Esophagus (tissue), 2 donors: Measurements from ENCODE around the gene FBXL17. TPM values are rescaled to one million over a fixed set of nuclear protein-coding genes. Genes with fewer than 3 reads are reported as not detected.
"Not testable (repeated sequence)": the region's sequence is repeated elsewhere in the genome, so short reads cannot be mapped to it uniquely, and the experiment has no call there.

Experiments used
- H3K27ac ChIP-seq, 2 donors: one replicate each; pipeline ENCODE4 v1.5.1; 2013; ENCODE audit warnings: low read depth in 2 of 2, mild to moderate bottlenecking in 2 of 2, inconsistent platforms in 1 of 2, low read length in 1 of 2, moderate library complexity in 1 of 2
- H3K27me3 ChIP-seq, 2 donors: one replicate each; pipeline ENCODE4 v1.6.1; 2013; ENCODE audit warnings: low read length in 2 of 2, control low read depth in 1 of 2, mild to moderate bottlenecking in 1 of 2; ENCODE audit not compliant: insufficient read depth in 2 of 2, control insufficient read depth in 1 of 2
- H3K36me3 ChIP-seq, 2 donors: one replicate each; pipeline ENCODE4 v1.6.1; 2013; ENCODE audit warnings: low read length in 1 of 2; ENCODE audit not compliant: control insufficient read depth in 2 of 2, insufficient read depth in 2 of 2
- H3K4me1 ChIP-seq, 2 donors: one replicate each; pipeline ENCODE4 v1.6.1; 2013; ENCODE audit warnings: low read length in 1 of 2; ENCODE audit not compliant: control insufficient read depth in 2 of 2, insufficient read depth in 2 of 2
- H3K4me3 ChIP-seq, 2 donors: one replicate each; pipeline ENCODE4 v1.5.1; 2013; ENCODE audit warnings: low read length in 2 of 2, mild to moderate bottlenecking in 2 of 2, low read depth in 1 of 2, moderate library complexity in 1 of 2
- H3K9me3 ChIP-seq, 2 donors: one replicate each; pipeline ENCODE4 v1.6.1; 2013; ENCODE audit warnings: mild to moderate bottlenecking in 2 of 2, low read depth in 1 of 2, low read length in 1 of 2, moderate library complexity in 1 of 2; ENCODE audit not compliant: control insufficient read depth in 2 of 2, insufficient read depth in 1 of 2
- WGBS, 2 donors: extraction: QIAGEN DNeasy Blood & Tissue Kit; methylation state at CpG; one replicate each; pipeline ENCODE4 v1.1.7; 2013; 5-methylcytosine and 5-hydroxymethylcytosine counted together
- polyA plus RNA-seq, 2 donors: library from polyadenylated mRNA; stranded (reverse); fragments of 200-250 nt; gene quantifications; one replicate each; pipeline ENCODE4 v1.2.3, GENCODE V29; 2013
- donor health status: healthy with polysubstance abuse.
- donor health status: Bipolar disorder and iron deficiency.

Gene FBXL17
- polyA plus RNA-seq, 2 donors: 3.0 to 5.5 TPM

DNA sequence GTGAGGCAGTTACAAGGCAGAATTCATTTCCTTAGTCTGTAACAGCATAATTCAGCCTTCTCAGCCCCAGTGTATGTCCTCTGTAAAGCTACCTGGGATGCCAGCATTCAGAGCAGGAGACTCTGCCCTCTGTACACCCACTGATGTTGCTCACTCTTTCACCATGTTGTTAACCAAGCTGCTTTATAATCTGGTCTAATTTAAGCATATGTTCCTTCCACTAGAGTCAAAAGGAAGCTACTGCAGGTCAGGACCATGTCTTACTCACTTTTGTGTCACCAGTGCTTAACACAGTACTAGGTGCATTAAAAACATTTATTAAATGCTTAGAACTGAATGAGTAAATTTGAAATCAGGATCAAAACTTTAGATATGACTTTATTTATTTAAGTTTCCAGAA, 185.6 kb downstream of the FBXL17 start:
- no peak overlapping the region for H3K27ac ChIP-seq

GRCh38 chr5:108193021-108193795, 188.7 kb downstream of the FBXL17 start:
- 87 to 90% methylated on average over 2 of the region's 2 CpGs for WGBS, 2 donors
- Histone ChIP-seq H3K4me1 (no peaks in the 10 kb centered on the region), H3K27ac (no peak overlapping the region), H3K27me3 (no peaks in the 10 kb centered on the region), H3K36me3 (no peaks in the 10 kb centered on the region), H3K9me3 (no peaks in the 10 kb centered on the region), H3K4me3 (no peak overlapping the region)

More for the DNA sequence above, 185.6 kb downstream of the FBXL17 start:
- Histone ChIP-seq H3K9me3 (no peaks in the 10 kb centered on the region), H3K4me1 (no peaks in the 10 kb centered on the region), H3K4me3 (no peak overlapping the region), H3K36me3 (no peaks in the 10 kb centered on the region), H3K27me3 (no peaks in the 10 kb centered on the region)

- Histone ChIP-seq H3K27ac (no peak overlapping the region), H3K4me3 (no peak overlapping the region), H3K9me3 (no peaks in the 10 kb centered on the region), H3K36me3 (peaks cover 0 to 3% of the 10 kb centered on the region in 2 donors), H3K4me1 (no peaks in the 10 kb centered on the region), H3K27me3 (no peaks in the 10 kb centered on the region)
- WGBS, 2 donors: 92% methylated on average over 3 of the region's 3 CpGs
Measured at GRCh38 chr5:108184940-108185339, 197.0 kb downstream of the FBXL17 start.

DNA sequence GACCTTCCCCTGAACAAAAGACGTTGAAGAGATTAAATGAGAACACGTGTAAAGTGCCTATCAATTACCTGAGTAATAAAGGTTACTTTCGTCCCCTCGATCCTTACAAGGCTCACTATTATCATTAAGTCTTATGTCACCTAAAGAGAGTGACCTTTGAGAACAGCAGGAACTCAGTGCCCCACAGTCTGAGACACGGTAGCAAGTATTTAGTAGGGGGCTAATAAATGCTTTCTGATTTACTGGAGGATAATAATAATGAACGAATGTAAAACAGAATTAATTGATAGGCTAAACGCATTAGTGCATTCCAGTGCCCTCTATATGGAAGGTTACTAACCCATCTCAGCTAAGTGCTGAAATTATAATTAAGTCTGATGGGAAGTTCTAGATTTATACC, 199.9 kb downstream of the FBXL17 start:
- Histone ChIP-seq H3K27me3 (no peaks in the 10 kb centered on the region), H3K9me3 (no peaks in the 10 kb centered on the region), H3K4me1 (no peaks in the 10 kb centered on the region), H3K4me3 (no peak overlapping the region), H3K27ac (no peak overlapping the region), H3K36me3 (peaks cover 0 to 3% of the 10 kb centered on the region in 2 donors)
- WGBS, 2 donors: 79 to 87% methylated on average over 7 of the region's 7 CpGs

- H3K4me3 ChIP-seq: no peak overlapping the region
- H3K9me3 ChIP-seq: no peaks in the 10 kb centered on the region
- H3K4me1 ChIP-seq: no peaks in the 10 kb centered on the region
- no peak overlapping the region for H3K27ac ChIP-seq
- no peaks in the 10 kb centered on the region for H3K27me3 ChIP-seq
- H3K36me3 ChIP-seq: peaks cover 0 to 4% of the 10 kb centered on the region in 2 donors
Measured at GRCh38 chr5:108174286-108174685, 207.6 kb downstream of the FBXL17 start.

DNA sequence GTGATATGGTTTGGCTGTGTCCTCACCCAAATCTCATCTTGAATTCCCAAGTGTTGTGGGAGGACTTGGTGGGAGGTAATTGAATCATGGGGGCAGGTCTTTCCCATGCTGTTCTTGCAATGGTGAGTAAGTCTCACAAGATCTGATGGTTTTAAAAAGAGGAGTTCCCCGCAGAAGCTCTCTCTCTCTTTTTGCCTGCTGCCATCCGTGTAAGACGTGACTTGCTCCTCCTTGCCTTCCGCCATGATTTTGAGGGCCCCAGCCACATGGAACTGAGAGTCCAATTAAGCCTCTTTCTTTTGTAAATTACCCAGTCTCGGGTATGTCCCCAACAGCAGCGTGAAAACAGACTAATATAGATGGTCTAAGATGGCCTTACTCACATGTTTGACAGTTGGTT, 210.1 kb downstream of the FBXL17 start:
- Histone ChIP-seq H3K4me3 (no peak overlapping the region), H3K9me3 (no peaks in the 10 kb centered on the region), H3K4me1 (no peaks in the 10 kb centered on the region), H3K27ac (no peak overlapping the region), H3K27me3 (no peaks in the 10 kb centered on the region), H3K36me3 (peaks cover 0 to 4% of the 10 kb centered on the region in 2 donors)
- WGBS, 2 donors: 95% methylated on average over 6 of the region's 6 CpGs

- Histone ChIP-seq H3K4me3 (no peak overlapping the region), H3K9me3 (no peaks in the 10 kb centered on the region), H3K36me3 (peaks cover 0 to 4% of the 10 kb centered on the region in 2 donors), H3K4me1 (no peaks in the 10 kb centered on the region), H3K27ac (no peak overlapping the region), H3K27me3 (no peaks in the 10 kb centered on the region)
- WGBS, 2 donors: 47 to 68% methylated on average over 2 of the region's 2 CpGs
Measured at GRCh38 chr5:108168915-108169314, 213.0 kb downstream of the FBXL17 start.

DNA sequence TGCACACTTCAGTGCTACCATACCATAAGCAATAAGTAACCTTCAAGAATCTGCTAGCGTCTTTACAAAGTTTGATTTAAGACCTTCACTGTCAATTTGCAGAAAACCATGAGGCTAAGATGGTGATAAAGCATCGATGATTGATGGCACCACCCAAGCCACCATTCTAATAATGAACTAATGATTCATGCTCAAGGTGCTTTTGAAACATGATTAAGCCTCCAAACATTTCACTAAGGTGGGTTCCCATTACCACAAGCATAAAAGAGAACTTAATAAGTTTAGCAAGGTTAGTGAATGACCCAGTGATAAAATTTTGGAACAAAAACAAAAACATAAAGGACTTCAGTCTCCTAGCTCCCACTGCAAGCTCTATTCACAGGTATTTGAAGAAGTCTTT, 214.7 kb downstream of the FBXL17 start:
- WGBS, 2 donors: 94 to 97% methylated on average over 2 of the region's 2 CpGs
- no peak overlapping the region for H3K27ac ChIP-seq
- H3K4me3 ChIP-seq: no peak overlapping the region
- H3K27me3 ChIP-seq: no peaks in the 10 kb centered on the region
- H3K36me3 ChIP-seq: peaks cover 0 to 4% of the 10 kb centered on the region in 2 donors
- no peaks in the 10 kb centered on the region for H3K9me3 ChIP-seq
- H3K4me1 ChIP-seq: no peaks in the 10 kb centered on the region

- Histone ChIP-seq H3K9me3 (no peaks in the 10 kb centered on the region), H3K27ac (no peak overlapping the region), H3K4me3 (no peak overlapping the region), H3K27me3 (no peaks in the 10 kb centered on the region), H3K4me1 (no peaks in the 10 kb centered on the region), H3K36me3 (no peaks in the 10 kb centered on the region)
- WGBS, 2 donors: 94 to 97% methylated on average over 2 of the region's 2 CpGs
Measured at GRCh38 chr5:108164574-108164973, 217.3 kb downstream of the FBXL17 start.

DNA sequence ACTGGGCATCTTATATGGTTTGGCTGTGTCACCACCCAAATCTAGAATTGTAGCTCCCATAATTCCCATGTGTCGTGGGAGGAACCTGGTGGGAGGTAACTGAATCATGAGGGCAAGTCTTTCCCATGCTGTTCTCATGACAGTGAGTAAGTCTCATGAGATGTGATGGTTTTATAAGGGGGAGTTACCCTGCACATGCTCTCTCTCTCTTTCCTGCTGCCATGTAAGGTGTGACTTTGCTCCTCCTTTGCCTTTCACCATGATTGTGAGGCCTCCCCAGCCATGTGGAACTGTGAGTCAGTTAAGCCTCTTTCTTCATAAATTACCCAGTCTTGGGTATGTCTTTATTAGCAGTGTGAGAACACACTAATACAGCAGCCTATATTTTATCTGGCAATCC, 229.0 kb downstream of the FBXL17 start:
- 97 to 100% methylated on average over 1 of the region's 1 CpG for WGBS, 2 donors
- not testable (repeated sequence) for H3K36me3 ChIP-seq

More for the DNA sequence above, 229.0 kb downstream of the FBXL17 start:
- not testable (repeated sequence) for H3K4me3 ChIP-seq, H3K27ac ChIP-seq, H3K4me1 ChIP-seq, H3K27me3 ChIP-seq, H3K9me3 ChIP-seq
